GM18909 (cell line): ENCODE measurements around the gene SUDS3.
"Not testable (repeated sequence)": the region's sequence is repeated elsewhere in the genome, so short reads cannot be mapped to it uniquely, and the experiment has no call there.

Experiments used
- ATAC-seq: cut with Tn5 transposase; IDR thresholded peaks from one replicate; pipeline ENCODE4 v1.9.1; 2021; ENCODE audit warnings: mild to moderate bottlenecking; ENCODE audit not compliant: unreplicated experiment, poor library complexity

Gene SUDS3, protein sequence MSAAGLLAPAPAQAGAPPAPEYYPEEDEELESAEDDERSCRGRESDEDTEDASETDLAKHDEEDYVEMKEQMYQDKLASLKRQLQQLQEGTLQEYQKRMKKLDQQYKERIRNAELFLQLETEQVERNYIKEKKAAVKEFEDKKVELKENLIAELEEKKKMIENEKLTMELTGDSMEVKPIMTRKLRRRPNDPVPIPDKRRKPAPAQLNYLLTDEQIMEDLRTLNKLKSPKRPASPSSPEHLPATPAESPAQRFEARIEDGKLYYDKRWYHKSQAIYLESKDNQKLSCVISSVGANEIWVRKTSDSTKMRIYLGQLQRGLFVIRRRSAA

DNA sequence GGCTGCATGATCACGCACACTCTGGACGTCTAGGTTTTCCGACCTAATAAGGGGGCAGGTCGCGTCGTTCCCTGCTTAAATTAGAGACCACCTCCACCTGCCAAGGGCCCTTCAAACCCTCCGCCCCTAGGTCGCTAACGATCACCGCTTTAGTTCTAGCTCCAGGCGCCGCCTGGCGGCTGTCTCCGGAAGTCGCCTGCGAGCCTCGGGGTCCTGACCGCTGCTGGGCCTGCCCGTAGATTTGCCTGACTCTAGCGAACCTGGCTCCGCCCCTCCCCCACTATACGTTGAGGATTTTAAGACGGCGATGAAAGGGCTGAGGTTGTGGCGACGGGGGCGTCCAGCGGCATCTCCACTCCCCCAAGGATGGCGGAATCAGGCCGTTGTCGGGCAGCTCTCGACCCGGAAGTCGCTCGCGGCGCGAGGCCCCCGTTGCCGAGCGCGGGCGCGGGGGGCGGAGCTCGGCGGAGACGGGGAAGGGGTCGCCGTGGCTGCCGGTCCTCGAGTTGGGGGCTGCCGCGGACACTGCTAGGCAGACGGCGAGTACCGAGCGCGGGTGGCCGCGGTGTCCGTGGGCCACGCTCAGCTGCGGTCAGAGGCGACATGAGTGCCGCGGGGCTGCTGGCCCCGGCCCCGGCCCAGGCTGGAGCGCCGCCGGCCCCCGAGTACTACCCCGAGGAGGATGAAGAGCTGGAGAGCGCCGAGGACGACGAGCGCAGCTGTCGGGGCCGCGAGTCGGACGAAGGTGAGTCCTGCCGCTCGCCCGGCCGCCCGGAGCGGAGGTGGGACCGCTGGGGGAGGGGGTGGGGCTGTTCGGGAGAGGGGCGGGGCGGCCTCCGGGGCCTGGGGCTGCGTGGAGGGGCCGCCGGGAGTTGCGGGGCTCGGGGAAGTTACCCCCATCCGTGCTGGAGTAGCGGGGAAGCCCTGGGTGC, at the start of gene SUDS3:
Gene SUDS3 (plus strand): TSS at position 467 of the 932 bp plus-strand sequence. CDS start 137 bp downstream, at position 604.
- peak; percentile 40 for ATAC-seq

DNA sequence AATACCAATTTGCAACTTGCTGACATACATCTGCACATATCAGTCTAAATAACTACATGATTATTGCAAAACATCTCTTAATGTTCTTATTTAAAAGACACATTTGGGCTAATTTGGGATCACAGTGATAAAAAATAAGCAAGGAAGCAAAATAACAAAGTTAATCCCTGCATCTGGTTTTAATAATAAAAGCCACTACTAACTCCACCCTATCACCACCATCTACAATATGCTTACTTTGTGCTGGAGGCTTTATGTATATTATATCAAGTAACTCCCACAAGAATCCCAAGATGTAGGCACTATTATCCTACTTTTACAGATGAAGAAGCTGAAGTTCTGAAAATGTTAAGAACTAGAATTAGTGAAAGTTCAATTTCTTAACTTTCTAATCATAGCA, 49.4 kb upstream of the SUDS3 start:
- ATAC-seq: no peak

DNA sequence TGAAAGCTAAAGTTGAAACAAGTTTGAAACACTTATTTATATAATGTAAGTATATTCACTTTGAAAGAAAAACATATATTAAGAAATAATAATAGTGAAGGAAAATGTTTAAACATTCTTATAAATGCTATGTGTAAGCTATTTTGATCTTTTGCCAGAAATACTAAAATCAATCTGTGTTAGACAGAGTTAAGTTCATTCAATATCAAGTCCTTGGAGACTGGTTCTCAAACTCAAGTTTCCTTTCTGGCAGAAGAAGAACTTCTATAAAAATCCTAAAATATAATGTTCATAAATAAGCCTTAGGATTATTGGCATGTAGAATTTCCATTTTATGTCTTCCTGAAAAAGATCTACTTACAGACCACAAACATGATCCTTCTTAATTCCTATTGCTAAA, 49.0 kb upstream of the SUDS3 start:
- ATAC-seq: no peak

DNA sequence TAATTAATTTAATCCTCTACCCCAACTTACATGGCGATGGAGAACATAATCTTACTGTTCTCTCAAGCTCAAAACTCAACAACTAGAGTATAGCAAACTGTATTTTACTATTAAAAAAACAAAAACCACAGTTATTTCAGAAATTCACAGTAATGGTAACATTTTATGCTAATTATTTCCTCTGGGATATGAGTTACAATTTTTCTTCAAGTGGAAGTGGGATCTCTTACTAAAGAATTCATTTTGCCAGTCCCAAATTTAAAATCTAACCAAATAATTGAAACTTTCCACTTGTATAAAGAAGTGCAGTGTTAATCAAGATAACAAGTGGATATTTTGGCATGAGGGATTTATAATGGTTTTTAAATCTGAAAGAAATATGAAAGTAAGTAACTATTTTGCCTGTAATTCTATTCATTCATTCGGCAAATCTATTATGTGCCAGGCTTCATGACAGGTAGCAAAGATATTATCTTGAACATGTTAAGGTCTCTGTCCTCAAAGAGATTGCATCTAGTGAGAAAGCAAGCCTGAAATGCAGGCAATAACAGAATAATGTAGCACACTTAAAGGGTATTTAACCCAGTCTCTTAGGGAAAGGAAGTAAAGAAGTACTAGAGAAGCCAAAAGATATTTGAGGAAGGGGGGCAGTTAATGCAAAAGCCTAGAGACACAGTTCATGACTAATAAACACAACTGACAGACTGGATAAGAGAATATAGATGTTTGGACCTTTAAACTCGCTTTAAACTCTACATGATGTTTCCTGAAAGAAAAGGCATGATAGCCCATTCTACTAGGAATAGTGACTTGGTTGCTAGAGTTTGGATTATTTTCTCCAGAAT, 47.6 kb upstream of the SUDS3 start:
- no peak for ATAC-seq

DNA sequence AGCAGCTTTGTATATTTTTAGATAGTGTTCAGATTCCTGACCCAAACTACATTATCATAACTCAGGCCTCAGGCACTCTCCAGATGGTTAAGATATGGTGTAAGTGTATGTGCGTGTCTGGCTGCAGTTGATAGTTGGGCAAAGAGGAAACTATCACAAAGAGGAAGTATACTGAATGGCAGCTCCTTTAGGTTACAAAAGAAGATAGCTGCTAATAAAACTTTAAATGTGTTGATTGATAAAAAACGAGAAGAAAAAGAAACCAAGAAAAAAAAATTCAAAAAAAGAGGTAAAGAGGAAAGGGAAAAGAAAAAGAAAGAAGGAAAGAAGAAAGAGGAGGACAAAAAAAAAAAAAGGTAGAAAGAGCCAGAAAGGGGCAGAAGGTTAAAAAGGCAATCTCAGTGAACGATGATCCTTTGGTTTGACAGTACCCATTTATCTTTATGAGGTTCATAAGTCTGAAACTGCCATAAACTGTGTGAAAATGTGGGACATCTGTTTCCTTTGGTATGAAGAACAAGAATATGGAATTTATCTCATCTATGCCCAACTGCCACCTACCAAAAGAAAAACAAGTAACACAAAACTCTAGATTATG, 45.8 kb upstream of the SUDS3 start:
- ATAC-seq: peak; percentile 86

DNA sequence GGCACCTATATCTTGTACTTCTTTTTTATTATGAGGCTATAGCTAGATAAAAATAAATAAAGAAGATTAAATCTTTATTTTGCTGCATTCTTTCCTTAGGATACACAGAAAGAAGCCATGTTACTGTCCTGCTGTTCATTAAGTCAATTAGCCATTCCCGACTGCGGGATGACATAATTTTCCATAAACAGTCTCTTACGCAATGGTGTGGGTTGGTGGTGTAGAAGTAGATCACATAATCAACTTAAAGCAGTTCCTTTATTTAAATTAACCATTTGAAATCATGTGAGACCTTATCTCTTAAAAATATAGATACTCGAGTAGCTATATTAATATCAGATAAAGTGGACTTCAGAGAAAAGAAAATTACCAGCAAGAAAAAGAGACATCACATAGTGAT, 43.8 kb upstream of the SUDS3 start:
- ATAC-seq: no peak

DNA sequence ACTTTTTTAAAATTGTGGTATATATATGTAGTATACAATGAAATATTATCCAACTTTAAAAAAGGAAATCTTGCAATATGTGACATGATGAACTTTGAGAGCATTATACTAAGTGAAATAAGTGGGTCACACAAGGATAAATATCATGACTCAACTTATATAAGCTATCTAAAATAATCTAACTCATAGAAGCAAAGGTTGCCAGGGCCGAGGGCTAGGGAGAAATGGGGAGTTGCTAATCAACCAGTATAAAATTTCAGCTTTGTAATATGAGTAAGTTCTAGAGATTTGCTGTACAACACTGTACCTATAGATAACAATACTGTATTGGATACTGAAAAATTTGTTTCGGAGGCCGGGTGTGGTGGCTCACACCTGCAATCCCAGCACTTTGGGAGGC, 42.1 kb upstream of the SUDS3 start:
- ATAC-seq: no peak

DNA sequence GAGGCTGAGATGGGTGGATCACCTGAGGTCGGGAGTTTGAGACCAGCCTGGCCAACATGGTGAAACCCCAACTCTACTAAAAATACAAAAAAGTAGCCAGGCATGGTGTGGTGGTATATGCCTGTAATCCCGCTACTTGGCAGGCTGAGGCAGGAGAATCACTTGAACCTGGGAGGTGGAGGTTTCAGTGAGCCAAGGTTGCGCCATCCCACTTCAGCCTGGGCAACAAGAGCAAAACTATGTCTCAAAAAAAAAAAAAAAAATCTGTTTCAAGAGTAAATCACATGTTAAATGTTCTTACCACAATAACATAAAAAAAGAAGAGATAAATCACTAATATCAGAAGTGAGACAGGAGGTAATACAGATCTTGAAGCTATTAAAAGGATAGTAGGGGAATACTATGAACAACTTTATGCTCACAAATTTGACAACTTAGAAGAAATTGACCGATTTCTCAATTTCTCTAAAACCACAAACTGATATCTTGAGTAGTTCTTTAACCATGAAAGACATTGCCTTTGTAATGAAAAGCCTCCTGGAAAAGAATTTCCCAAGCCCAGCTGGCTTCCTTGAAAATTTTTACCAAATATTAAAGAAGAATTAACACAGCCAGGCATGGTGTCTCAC, 41.3 kb upstream of the SUDS3 start:
- no peak for ATAC-seq

DNA sequence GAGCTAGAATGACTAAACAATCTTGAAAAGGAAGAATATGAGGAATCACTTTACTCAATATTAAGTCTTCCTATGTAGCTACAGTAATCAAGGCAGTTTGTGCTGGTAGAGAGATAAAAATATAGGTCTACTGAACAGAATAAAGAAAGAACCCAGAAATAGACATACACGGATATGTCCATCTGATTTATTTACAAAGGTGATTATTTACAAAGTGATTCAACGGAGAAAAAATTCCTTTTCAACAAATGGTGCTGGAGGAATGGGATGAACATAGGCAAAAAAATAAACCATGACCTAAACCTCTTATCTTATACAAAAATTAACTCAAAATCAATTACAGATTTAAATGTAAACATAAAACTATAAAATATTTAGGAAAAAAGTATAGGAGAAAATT, 40.2 kb upstream of the SUDS3 start:
- ATAC-seq: no peak

DNA sequence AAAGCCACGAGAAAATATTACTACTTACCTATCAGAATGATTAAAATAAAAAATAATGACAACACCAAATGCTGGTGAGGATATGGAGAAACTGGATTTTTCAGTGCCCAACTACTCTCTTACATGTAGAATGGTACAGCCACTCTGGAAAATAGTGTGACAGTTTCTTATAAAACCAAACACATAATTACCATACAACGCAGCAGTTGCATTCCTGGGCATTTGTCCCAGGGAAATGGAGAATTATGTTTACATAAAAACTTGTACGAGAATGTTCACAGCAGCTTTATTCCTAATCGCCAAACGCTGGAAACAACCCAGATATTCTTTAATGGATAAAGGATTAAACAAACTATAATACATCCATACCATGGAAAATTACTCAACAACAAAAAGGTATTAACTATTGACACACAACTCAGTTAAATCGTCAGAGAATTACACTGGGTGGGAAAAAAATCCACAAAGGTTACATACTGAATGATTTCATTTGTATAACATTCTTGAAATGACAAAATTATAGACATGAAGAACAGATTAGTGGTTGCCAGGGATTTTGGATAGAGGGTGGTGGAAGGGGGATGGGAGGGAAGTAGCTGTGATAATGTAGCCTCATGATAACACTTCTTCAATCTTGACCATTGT, 39.0 kb upstream of the SUDS3 start:
- no peak for ATAC-seq

DNA sequence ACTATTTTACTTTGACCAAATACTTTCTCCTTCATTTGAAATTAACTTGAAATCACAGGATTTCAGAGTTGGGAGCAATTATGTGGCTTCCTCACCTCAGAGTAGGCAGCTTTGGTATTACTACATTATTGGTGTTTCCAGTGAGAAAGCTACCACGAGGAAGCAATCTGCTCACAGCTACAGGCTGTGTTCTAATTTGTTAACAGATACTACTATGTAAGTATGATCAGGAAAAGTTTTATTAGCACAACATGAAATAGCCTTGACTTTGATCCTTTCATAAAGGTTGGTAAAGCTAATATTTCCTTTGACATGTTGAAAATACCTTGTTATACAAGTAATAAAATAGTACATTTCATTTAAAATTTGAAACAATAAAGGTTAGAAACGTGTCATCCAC, 34.3 kb upstream of the SUDS3 start:
- ATAC-seq: no peak

DNA sequence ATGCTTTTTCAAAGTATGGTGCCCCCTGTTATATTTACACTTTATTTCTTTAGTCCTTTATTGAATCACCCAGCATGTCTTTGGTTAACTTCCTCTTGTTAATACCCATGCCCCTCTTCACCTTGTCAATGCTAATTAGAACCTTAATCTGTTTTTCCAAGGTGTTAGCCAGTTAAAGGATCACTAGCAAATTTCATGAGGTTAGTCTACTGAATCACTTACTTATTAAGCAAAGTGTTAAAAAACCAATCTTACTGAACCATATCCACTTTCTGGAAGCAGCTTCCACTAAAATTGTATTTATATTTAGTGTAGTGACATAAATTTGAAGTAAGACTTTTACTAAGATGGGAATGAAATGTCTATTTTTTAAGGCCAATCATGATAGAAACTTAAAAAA, 31.5 kb upstream of the SUDS3 start:
- no peak for ATAC-seq

DNA sequence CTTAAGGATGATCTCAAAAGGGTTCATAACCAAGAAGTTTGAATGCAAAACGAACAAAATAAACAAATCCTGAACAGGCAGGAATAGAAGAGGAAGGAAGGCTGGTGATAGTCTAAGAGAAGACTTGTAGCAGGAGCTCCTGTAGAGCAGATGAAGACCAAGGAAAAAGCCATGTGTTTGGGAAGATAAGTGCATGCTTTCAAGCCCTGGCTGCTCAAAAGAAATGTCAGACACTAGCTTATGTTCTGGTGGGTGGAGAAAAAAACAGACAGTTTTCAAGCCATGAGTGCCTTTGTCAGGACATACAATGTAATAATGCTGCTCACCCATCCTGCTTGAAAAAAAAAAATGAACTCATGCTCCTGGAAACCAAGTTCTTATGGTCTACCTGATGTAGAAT, 31.0 kb upstream of the SUDS3 start:
- no peak for ATAC-seq

DNA sequence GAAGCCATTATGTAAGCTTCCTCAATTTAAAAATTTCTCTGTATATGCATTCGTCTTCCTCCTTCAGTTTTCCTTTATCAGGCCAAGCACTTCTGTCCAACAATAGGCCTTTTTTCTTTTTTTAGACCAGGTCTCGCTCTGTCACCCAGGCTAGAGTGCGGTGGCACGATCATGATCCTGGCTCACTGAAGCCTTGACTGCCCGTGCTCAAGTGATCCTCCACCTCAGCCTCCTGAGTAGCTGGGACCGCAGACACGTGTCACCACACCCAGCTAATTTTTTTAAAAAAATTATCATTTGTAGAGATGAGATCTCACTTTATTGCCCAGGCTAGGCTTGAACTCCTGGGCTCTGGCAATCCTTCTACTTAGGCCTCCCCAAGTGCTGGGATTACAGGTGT, 29.5 kb upstream of the SUDS3 start:
- ATAC-seq: peak; percentile 80

DNA sequence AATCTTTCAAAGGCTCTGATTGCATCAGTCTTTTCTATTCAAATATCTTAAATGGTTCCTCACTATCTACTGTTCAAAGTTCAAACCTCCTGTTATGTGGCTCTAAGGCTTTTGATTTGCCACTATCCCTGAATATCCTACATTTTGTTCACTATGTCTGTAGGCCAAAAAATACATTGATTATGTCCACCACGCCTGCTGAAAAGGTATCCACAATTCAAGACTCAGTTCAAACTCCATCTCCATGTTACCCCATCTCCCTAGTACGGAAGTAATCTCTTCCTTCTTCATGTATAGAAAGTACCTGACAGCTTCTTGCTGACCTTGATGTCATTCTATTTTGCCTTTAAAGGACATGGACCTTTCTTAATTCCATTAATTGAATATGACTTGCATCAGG, 28.4 kb upstream of the SUDS3 start:
- ATAC-seq: no peak

DNA sequence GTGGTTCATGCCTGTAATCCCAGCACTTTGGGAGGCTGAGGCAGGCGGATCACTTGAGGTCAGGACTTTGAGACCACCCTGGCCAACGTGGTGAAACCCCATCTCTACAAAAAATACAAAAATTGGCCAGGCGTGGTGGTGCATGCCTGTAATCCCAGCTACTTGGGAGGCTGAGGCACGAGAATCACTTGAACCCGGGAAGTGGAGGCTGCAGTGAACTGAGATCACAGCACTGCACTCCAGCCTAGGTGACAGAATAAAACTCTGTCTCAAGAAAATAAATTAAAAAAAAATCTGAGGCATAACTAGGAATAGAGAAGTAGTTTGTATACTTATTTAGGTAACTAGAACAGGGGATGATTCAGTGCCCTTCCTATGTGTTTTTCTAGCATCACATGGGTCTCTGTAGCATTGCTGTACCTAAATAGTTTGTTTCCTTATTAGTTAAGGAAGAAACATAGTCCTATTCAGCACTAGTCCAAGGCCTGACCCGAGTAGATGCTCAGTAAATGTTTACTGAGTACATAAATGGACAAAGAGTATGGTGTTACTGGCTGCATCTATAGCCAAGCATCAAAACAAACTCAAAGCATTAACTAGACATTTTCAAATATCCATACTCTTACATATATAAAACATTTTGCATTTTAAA, 25.3 kb upstream of the SUDS3 start:
- no peak for ATAC-seq

DNA sequence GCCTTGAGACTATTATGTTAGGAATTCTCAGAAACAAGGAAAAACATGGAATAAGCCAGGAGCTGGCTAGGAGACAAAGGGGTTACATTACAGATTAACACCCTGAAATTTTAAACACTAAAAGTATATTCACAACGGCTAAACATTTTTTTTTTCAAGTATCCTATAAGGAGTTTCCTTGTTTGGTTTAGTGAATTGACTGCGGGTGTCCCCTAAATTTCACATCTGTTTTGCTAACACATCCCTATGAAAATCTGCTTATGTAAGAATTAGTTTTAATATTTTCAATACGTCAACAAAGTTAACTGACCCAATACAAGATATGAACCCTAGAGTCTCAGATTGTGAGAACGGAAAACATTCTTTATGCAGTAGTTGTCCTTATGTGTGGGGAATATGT, 22.6 kb upstream of the SUDS3 start:
- ATAC-seq: no peak

DNA sequence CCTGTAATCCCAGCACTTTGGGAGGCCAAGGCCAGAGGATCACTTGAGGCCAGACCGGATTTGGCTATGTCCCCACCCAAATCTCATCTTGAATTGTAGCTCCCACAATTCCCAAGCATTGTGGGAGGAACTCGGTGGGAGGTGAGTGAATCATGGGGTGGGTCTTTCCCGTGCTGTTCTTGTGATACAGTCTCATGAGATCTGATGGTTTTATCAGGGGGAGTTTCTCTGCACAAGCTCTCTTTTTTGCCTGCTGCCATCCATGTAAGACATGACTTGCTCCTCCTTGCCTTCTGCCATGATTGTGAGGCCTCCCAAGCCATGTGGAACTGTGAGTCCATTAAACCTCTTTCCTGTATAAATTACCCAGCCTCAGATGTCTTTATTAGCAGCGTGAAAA, 21.9 kb upstream of the SUDS3 start:
- ATAC-seq: not testable (repeated sequence)

DNA sequence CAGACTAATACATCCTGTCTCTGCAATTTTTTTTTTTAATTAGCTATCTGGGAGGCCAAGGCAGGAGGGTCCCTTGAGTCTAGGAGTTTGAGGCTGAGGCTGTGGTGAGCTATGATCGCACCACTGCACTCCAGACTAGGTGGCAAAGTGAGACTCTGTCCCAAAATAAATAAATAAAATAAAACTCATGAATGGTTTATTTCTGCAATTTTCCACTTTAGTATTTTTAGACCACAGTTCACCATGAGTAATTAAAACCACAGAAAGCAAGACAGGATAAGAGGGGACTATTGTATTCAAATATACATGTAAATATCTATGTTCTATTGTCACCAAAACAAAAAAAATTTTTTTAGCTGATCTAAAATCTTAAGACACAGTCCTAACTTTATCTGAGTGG, 21.5 kb upstream of the SUDS3 start:
- no peak for ATAC-seq
